Endodermal cell (in vitro differentiated cells): Measurements from ENCODE around the gene ZNF415. TPM values are rescaled to one million over a fixed set of nuclear protein-coding genes. Genes with fewer than 3 reads are reported as not detected.
A peak's percentile ranks its signal among the peaks of the same experiment; 100 is the strongest.

Experiments
- DNase-seq: peaks from one replicate; pipeline ENCODE4 v3.0.0-alpha.2; 2017
- H3K27ac ChIP-seq: 2 replicates; pipeline ENCODE4 v1.5.1; 2013; ENCODE audit warnings: mild to moderate bottlenecking, low read depth, low read length, moderate library complexity
- H3K27me3 ChIP-seq: 2 replicates; pipeline ENCODE4 v1.6.1; 2013; ENCODE audit warnings: mild to moderate bottlenecking, low read length, moderate library complexity; ENCODE audit not compliant: insufficient read depth, control insufficient read depth, poor library complexity, severe bottlenecking
- H3K36me3 ChIP-seq: 2 replicates; pipeline ENCODE4 v1.7.0; 2013; ENCODE audit warnings: mild to moderate bottlenecking, low read length, moderate library complexity; ENCODE audit not compliant: control insufficient read depth, insufficient read depth
- H3K4me1 ChIP-seq: one replicate; pipeline ENCODE4 v1.7.0; 2013; ENCODE audit warnings: low read length; ENCODE audit not compliant: control insufficient read depth, insufficient read depth
- H3K4me3 ChIP-seq: 2 replicates; pipeline ENCODE4 v1.5.1; 2013; ENCODE audit warnings: mild to moderate bottlenecking, low read length, moderate library complexity
- H3K9ac ChIP-seq: 2 replicates; pipeline ENCODE4 v1.6.1; 2013; ENCODE audit warnings: mild to moderate bottlenecking, low read length, moderate library complexity; ENCODE audit not compliant: poor library complexity, severe bottlenecking; ENCODE audit errors: extremely low read depth
- H3K9me3 ChIP-seq: 2 replicates; pipeline ENCODE4 v1.6.1; 2013; ENCODE audit warnings: mild to moderate bottlenecking, low read length, moderate library complexity; ENCODE audit not compliant: control insufficient read depth
- H3K27ac Mint-ChIP-seq: 2 replicates; pipeline ENCODE4 v1.8.0; 2020; ENCODE audit warnings: mixed read lengths
- H3K27me3 Mint-ChIP-seq: 2 replicates; pipeline ENCODE4 v1.8.0; 2021; ENCODE audit warnings: mild to moderate bottlenecking, mixed read lengths; ENCODE audit not compliant: insufficient read depth
- H3K36me3 Mint-ChIP-seq: 2 replicates; pipeline ENCODE4 v1.8.0; 2020; ENCODE audit warnings: low read depth, mixed read lengths
- H3K4me1 Mint-ChIP-seq: 2 replicates; pipeline ENCODE4 v1.8.0; 2020; ENCODE audit warnings: mixed read lengths
- H3K4me3 Mint-ChIP-seq: 2 replicates; pipeline ENCODE4 v1.8.0; 2020; ENCODE audit warnings: mild to moderate bottlenecking, moderate library complexity, mixed read lengths
- H3K9me3 Mint-ChIP-seq: 2 replicates; pipeline ENCODE4 v1.8.0; 2020; ENCODE audit warnings: mild to moderate bottlenecking, mixed read lengths
- CTCF ChIP-seq: fragments of 200-600 bp; sonication (generic); conservative IDR thresholded peaks from 2 replicates; pipeline ENCODE4 v1.5.0; 2021; ENCODE audit warnings: antibody characterized with exemption, mild to moderate bottlenecking
- WGBS, 2 experiments: methylation state at CpG; one replicate each; pipeline versions ENCODE4 v1.1.5 to v1.1.7; 2013; ENCODE audit warnings: missing lambda C conversion rate in 2 of 2, mixed read lengths in 1 of 2; ENCODE audit not compliant: insufficient coverage in 1 of 2, insufficient read length in 1 of 2; 5-methylcytosine and 5-hydroxymethylcytosine counted together
- total RNA-seq, 2 donors: library from RNA; stranded (reverse); fragmentation: NEBNext Ultra II Directional in 1 of 2; extraction: Animal tissue kit (Norgen Biotek cat#: 25700) in 1 of 2; gene quantifications; 2 replicates in 1 of 2; 3 replicates in 1 of 2; pipeline ENCODE4 v1.2.1, GENCODE V29; 2021

The ZNF415 gene
- total RNA-seq, 2 donors from 2014 or later: 12.6 to 19.4 TPM

- no peaks in the 10 kb centered on the region for H3K9me3 Mint-ChIP-seq
- peaks cover 62% of the 10 kb centered on the region for H3K36me3 Mint-ChIP-seq
- TF ChIP-seq CTCF: peak; percentile 45
- Histone ChIP-seq H3K27ac (no peak overlapping the region), H3K4me1 (no peaks in the 10 kb centered on the region), H3K36me3 (peaks cover 67% of the 10 kb centered on the region), H3K9ac (no peak overlapping the region), H3K27me3 (no peaks in the 10 kb centered on the region), H3K4me3 (no peak overlapping the region), H3K9me3 (no peaks in the 10 kb centered on the region)
- H3K4me3 Mint-ChIP-seq: no peak overlapping the region
- H3K27ac Mint-ChIP-seq: no peak overlapping the region
- H3K27me3 Mint-ChIP-seq: no peaks in the 10 kb centered on the region
- 90% methylated on average over 6 to 17 of the region's 19 CpGs for WGBS, 2 experiments
- DNase-seq: peak; percentile 89
- H3K4me1 Mint-ChIP-seq: peaks cover 5% of the 10 kb centered on the region
Measured at GRCh38 chr19:53091413-53092254, 41.1 kb downstream of the ZNF415 start.

- 89 to 92% methylated on average over 3 to 6 of the region's 6 CpGs for WGBS, 2 experiments
- no peak overlapping the region for H3K4me3 Mint-ChIP-seq
- H3K27me3 ChIP-seq: no peaks in the 10 kb centered on the region
- no peaks in the 10 kb centered on the region for H3K4me1 Mint-ChIP-seq
- H3K9me3 ChIP-seq: no peaks in the 10 kb centered on the region
- no peaks in the 10 kb centered on the region for H3K4me1 ChIP-seq
- no peak overlapping the region for H3K4me3 ChIP-seq
- H3K9me3 Mint-ChIP-seq: no peaks in the 10 kb centered on the region
- no peak overlapping the region for H3K27ac Mint-ChIP-seq
- DNase-seq: no peak
- peaks cover 71% of the 10 kb centered on the region for H3K36me3 ChIP-seq
- H3K9ac ChIP-seq: no peak overlapping the region
- peaks cover 83% of the 10 kb centered on the region for H3K36me3 Mint-ChIP-seq
- no peaks in the 10 kb centered on the region for H3K27me3 Mint-ChIP-seq
- TF ChIP-seq CTCF: no peak
- H3K27ac ChIP-seq: no peak overlapping the region
Measured at GRCh38 chr19:53088091-53088490, 44.6 kb downstream of the ZNF415 start.

GRCh38 chr19:53086949-53087348 lies 45.8 kb downstream of the ZNF415 start:
- no peak overlapping the region for H3K27ac Mint-ChIP-seq
- H3K4me3 Mint-ChIP-seq: no peak overlapping the region
- H3K27me3 Mint-ChIP-seq: no peaks in the 10 kb centered on the region
- peaks cover 88% of the 10 kb centered on the region for H3K36me3 Mint-ChIP-seq
- H3K9me3 Mint-ChIP-seq: peaks cover 5% of the 10 kb centered on the region
- Histone ChIP-seq H3K27me3 (no peaks in the 10 kb centered on the region), H3K9ac (no peak overlapping the region), H3K27ac (no peak overlapping the region), H3K36me3 (peaks cover 77% of the 10 kb centered on the region), H3K9me3 (peaks cover 7% of the 10 kb centered on the region), H3K4me1 (no peaks in the 10 kb centered on the region), H3K4me3 (no peak overlapping the region)
- DNase-seq: no peak
- H3K4me1 Mint-ChIP-seq: no peaks in the 10 kb centered on the region
- 82 to 89% methylated on average over 5 of the region's 5 CpGs for WGBS, 2 experiments
- TF ChIP-seq CTCF: no peak
